GM10266 (cell line): ENCODE results near the gene OR10P1.
"Not testable (repeated sequence)": the region's sequence is repeated elsewhere in the genome, so short reads cannot be mapped to it uniquely, and the experiment has no call there.

Experiments
- DNase-seq: peaks from one replicate; pipeline ENCODE4 v3.0.0; 2012; ENCODE audit errors: extremely low spot score
- CTCF ChIP-seq: IDR thresholded peaks from 2 replicates; pipeline ENCODE4 v1.5.1; 2012; ENCODE audit warnings: mild to moderate bottlenecking, low read depth; ENCODE audit not compliant: control insufficient read depth, insufficient read depth; ENCODE audit errors: missing control alignments

OR10P1 gene

GRCh38 chr12:55637467-55637866 lies 775 bp downstream of the OR10P1 start:
- no peak for TF ChIP-seq CTCF
- DNase-seq, result no peak

GRCh38 chr12:55641595-55641994 lies 4.9 kb downstream of the OR10P1 start:
- TF ChIP-seq CTCF, result no peak
- no peak for DNase-seq

- TF ChIP-seq CTCF, result no peak
- no peak for DNase-seq
These were observed 5.6 kb downstream of the OR10P1 start for GRCh38 chr12:55642267-55642666.

GRCh38 chr12:55642669-55643068 lies 6.0 kb downstream of the OR10P1 start:
- DNase-seq, result no peak
- no peak for TF ChIP-seq CTCF

GRCh38 chr12:55644591-55644990 lies 7.9 kb downstream of the OR10P1 start:
- DNase-seq, result no peak
- TF ChIP-seq CTCF, result no peak

- DNase-seq, result no peak
- no peak for TF ChIP-seq CTCF
These were observed 10.3 kb downstream of the OR10P1 start for GRCh38 chr12:55647027-55647426.

GRCh38 chr12:55650620-55651298 lies 14.1 kb downstream of the OR10P1 start:
- DNase-seq, result not testable (repeated sequence)

GRCh38 chr12:55651299-55651683 lies 14.6 kb downstream of the OR10P1 start:
- TF ChIP-seq CTCF, result no peak
- DNase-seq, result no peak
